SU-DHL-6 (cell line): ENCODE data around the gene DCLRE1C.

ENCODE experiments used
- H2AFZ ChIP-seq: fragments of 200-600 bp; sonication (generic); 2 replicates; pipeline ENCODE4 v1.6.1; 2014; ENCODE audit warnings: low read depth, mild to moderate bottlenecking, moderate library complexity, mixed read lengths, antibody characterized with exemption, low read length; ENCODE audit not compliant: severe bottlenecking
- H3F3A ChIP-seq: fragments of 200-600 bp; shearing (Covaris generic); 2 replicates; pipeline ENCODE4 v1.6.0; 2016; ENCODE audit warnings: antibody characterized with exemption, mild to moderate bottlenecking; ENCODE audit not compliant: insufficient read depth
- H3K27ac ChIP-seq: fragments of 200-600 bp; sonication (generic); 2 replicates; pipeline ENCODE4 v1.5.1; 2016; ENCODE audit warnings: low read depth, mild to moderate bottlenecking, low read length, moderate library complexity, mixed read lengths
- H3K27me3 ChIP-seq: fragments of 200-600 bp; sonication (generic), shearing (Covaris generic); 2 replicates; pipeline ENCODE4 v1.6.0; 2014; ENCODE audit warnings: mild to moderate bottlenecking, low read length
- H3K36me3 ChIP-seq: fragments of 200-600 bp; sonication (generic); 2 replicates; pipeline ENCODE4 v1.6.1; 2014; ENCODE audit warnings: mild to moderate bottlenecking, low read length, mixed read lengths
- H3K4me2 ChIP-seq: fragments of 300-600, 200-600 bp; shearing (Covaris generic), sonication (generic); 2 replicates; pipeline ENCODE4 v1.6.0; 2014; ENCODE audit warnings: low read length, low read depth, mild to moderate bottlenecking; ENCODE audit not compliant: poor library complexity, severe bottlenecking
- H3K4me3 ChIP-seq: fragments of 200-600 bp; sonication (generic); 2 replicates; pipeline ENCODE4 v1.5.1; 2014; ENCODE audit warnings: antibody characterized with exemption, low read length, mild to moderate bottlenecking, mixed read lengths; ENCODE audit not compliant: insufficient read depth, poor library complexity, severe bottlenecking
- H3K79me2 ChIP-seq: fragments of 200-600 bp; sonication (generic); 2 replicates; pipeline ENCODE4 v1.6.1; 2014; ENCODE audit warnings: mild to moderate bottlenecking, low read length, moderate library complexity; ENCODE audit not compliant: insufficient read depth
- H3K9ac ChIP-seq: fragments of 200-600 bp; sonication (generic); 2 replicates; pipeline ENCODE4 v1.7.0; 2014; ENCODE audit warnings: mild to moderate bottlenecking, low read length
- H3K9me2 ChIP-seq: fragments of 200-600 bp; sonication (generic); replicated peaks from 2 replicates; pipeline ENCODE4 v1.6.1; 2014; ENCODE audit warnings: low read length; ENCODE audit not compliant: insufficient read depth
- H3K9me3 ChIP-seq: fragments of 200-600 bp; sonication (generic); 2 replicates; pipeline ENCODE4 v1.6.1; 2014; ENCODE audit warnings: low read length, mixed read lengths; ENCODE audit not compliant: insufficient read depth
- H4K20me1 ChIP-seq: fragments of 200-600 bp; sonication (generic); 2 replicates; pipeline ENCODE4 v1.6.1; 2014; ENCODE audit warnings: low read depth, mild to moderate bottlenecking, antibody characterized with exemption, low read length, moderate library complexity, mixed read lengths
- EZH2phosphoT487 ChIP-seq: fragments of 200-600 bp; sonication (generic), shearing (Covaris generic); conservative IDR thresholded peaks from 2 replicates; pipeline ENCODE4 v1.6.1; 2018; ENCODE audit warnings: mild to moderate bottlenecking, antibody characterized with exemption, low read length, moderate library complexity, mixed read lengths
- TF ChIP-seq, protein P1 (sequence below): fragments of 200-600 bp; sonication (generic); IDR thresholded peaks from one replicate; pipeline ENCODE4 v1.5.1; 2017; ENCODE audit warnings: antibody characterized with exemption, mild to moderate bottlenecking, low read length, moderate library complexity; ENCODE audit not compliant: insufficient read depth, poor library complexity, severe bottlenecking

DCLRE1C gene

DNA sequence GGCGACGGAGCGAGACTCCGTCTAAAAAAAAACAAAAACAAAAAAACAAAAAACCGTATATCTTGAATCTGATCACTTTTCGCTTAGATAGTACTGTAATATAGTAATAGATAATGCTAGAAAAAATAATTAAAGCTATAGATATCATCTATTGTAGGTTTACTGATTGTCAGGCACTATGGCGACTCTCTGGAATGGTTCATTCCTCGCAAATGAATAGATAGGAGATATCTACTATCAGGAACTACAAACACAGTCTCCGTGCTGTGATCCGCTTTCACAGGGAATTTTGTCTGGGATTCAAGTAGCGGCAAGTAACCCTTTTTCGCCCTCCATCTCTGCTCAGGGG, 5.0 kb upstream of the DCLRE1C start:
- Histone ChIP-seq H3K27me3 (no peaks in the 10 kb centered on the region), H2AFZ (peak overlapping the region; percentile 58), H3F3A (peaks cover 27% of the 10 kb centered on the region), H3K4me3 (peak overlapping the region; percentile 70), H3K9me2 (no peaks in the 10 kb centered on the region), H3K4me2 (peak overlapping the region; percentile 84), H3K9me3 (no peaks in the 10 kb centered on the region), H3K36me3 (no peaks in the 10 kb centered on the region), H3K79me2 (no peaks in the 10 kb centered on the region), H4K20me1 (no peaks in the 10 kb centered on the region), H3K9ac (peak overlapping the region; percentile 75), H3K27ac (no peak overlapping the region)
- TF ChIP-seq EZH2phosphoT487, result no peak
- TF ChIP-seq, protein P1, sequence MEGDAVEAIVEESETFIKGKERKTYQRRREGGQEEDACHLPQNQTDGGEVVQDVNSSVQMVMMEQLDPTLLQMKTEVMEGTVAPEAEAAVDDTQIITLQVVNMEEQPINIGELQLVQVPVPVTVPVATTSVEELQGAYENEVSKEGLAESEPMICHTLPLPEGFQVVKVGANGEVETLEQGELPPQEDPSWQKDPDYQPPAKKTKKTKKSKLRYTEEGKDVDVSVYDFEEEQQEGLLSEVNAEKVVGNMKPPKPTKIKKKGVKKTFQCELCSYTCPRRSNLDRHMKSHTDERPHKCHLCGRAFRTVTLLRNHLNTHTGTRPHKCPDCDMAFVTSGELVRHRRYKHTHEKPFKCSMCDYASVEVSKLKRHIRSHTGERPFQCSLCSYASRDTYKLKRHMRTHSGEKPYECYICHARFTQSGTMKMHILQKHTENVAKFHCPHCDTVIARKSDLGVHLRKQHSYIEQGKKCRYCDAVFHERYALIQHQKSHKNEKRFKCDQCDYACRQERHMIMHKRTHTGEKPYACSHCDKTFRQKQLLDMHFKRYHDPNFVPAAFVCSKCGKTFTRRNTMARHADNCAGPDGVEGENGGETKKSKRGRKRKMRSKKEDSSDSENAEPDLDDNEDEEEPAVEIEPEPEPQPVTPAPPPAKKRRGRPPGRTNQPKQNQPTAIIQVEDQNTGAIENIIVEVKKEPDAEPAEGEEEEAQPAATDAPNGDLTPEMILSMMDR, result no peak

DNA sequence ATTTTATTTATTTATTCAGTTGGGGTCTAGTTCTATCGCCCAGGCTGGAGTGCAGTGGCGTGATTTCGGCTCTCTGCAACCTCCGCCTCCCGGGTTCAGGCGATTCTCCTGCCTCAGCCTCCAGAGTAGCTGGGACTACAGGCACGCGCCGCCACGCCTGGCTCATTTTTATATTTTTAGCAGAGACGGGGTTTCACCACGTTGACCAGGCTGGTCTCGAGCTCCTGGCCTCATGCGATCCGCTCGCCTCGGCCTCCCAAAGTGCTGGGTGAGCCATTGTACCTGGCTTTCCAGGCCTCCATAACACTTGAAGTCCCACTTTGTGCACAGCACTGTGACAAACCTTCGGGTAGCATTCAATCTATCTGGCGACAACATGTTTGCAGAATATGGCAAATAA, 1.0 kb upstream of the DCLRE1C start:
- no peaks in the 10 kb centered on the region for H3K36me3 ChIP-seq
- no peak overlapping the region for H3K4me3 ChIP-seq
- peak overlapping the region; percentile 80 for H3K4me2 ChIP-seq
- peaks cover 8% of the 10 kb centered on the region; the same call in 1 of the 2 replicates for H4K20me1 ChIP-seq
- peak overlapping the region; percentile 91 for H3K27ac ChIP-seq
- TF ChIP-seq EZH2phosphoT487, result no peak
- TF ChIP-seq, protein P1, result no peak
- peaks cover 32% of the 10 kb centered on the region for H3F3A ChIP-seq
- no peak overlapping the region for H2AFZ ChIP-seq
- no peaks in the 10 kb centered on the region for H3K9me2 ChIP-seq
- peak overlapping the region; percentile 91 for H3K9ac ChIP-seq
- H3K27me3 ChIP-seq, result no peaks in the 10 kb centered on the region
- peaks cover 38% of the 10 kb centered on the region for H3K79me2 ChIP-seq
- H3K9me3 ChIP-seq, result no peaks in the 10 kb centered on the region

GRCh38 chr10:14953424-14954000, 384 bp downstream of the DCLRE1C start:
- H3K27ac ChIP-seq, result peak overlapping the region; percentile 91
- H3K27me3 ChIP-seq, result no peaks in the 10 kb centered on the region
- peaks cover 14% of the 10 kb centered on the region for H4K20me1 ChIP-seq
- TF ChIP-seq, protein P1, result no peak
- TF ChIP-seq EZH2phosphoT487, result no peak
- peaks cover 52% of the 10 kb centered on the region for H3K79me2 ChIP-seq
- peak overlapping the region; percentile 91 for H3K9ac ChIP-seq
- H3K9me3 ChIP-seq, result no peaks in the 10 kb centered on the region
- peak overlapping the region; percentile 85 for H3K4me3 ChIP-seq
- peak overlapping the region; percentile 80 for H3K4me2 ChIP-seq
- peaks cover 7% of the 10 kb centered on the region for H3K36me3 ChIP-seq
- no peaks in the 10 kb centered on the region for H3K9me2 ChIP-seq
- peaks cover 28% of the 10 kb centered on the region for H3F3A ChIP-seq
- peak overlapping the region; percentile 44 for H2AFZ ChIP-seq
